Hepatocyte (in vitro differentiated cells): Measurements from ENCODE around the gene CDH4. TPM values are rescaled to one million over a fixed set of nuclear protein-coding genes. Genes with fewer than 3 reads are reported as not detected.

ENCODE experiments used
- DNase-seq: peaks from one replicate; pipeline ENCODE4 v3.0.0-alpha.2; 2016; ENCODE audit warnings: low spot score
- H2AFZ ChIP-seq: fragments of 200-600 bp; sonication (generic); 2 replicates; pipeline ENCODE4 v1.6.0; 2016; ENCODE audit warnings: antibody characterized with exemption, mild to moderate bottlenecking
- H3K27ac ChIP-seq: fragments of 200-600 bp; sonication (generic); 2 replicates; pipeline ENCODE4 v1.5.1; 2016; ENCODE audit warnings: mild to moderate bottlenecking
- H3K27me3 ChIP-seq: fragments of 200-600 bp; sonication (generic); 2 replicates; pipeline ENCODE4 v1.6.1; 2016
- H3K36me3 ChIP-seq: fragments of 200-600 bp; sonication (generic); replicated peaks from 2 replicates; pipeline ENCODE4 v1.5.1; 2016; ENCODE audit warnings: low read depth; ENCODE audit not compliant: insufficient read depth
- H3K4me1 ChIP-seq: fragments of 200-600 bp; sonication (generic); 2 replicates; pipeline ENCODE4 v1.5.1; 2016; ENCODE audit warnings: mild to moderate bottlenecking, moderate library complexity; ENCODE audit not compliant: insufficient read depth
- H3K4me2 ChIP-seq: fragments of 200-600 bp; sonication (generic); 2 replicates; pipeline ENCODE4 v1.6.0; 2016
- H3K4me3 ChIP-seq: fragments of 200-600 bp; sonication (generic); 2 replicates; pipeline ENCODE4 v1.5.1; 2016; ENCODE audit warnings: mild to moderate bottlenecking
- H3K79me2 ChIP-seq: fragments of 200-600 bp; sonication (generic); 2 replicates; pipeline ENCODE4 v1.6.0; 2017; ENCODE audit warnings: mild to moderate bottlenecking
- H3K9me2 ChIP-seq: fragments of 200-600 bp; sonication (generic); replicated peaks from 2 replicates; pipeline ENCODE4 v1.6.0; 2017; ENCODE audit warnings: mild to moderate bottlenecking; ENCODE audit not compliant: insufficient read depth
- H3K9me3 ChIP-seq: fragments of 200-600 bp; sonication (generic); 2 replicates; pipeline ENCODE4 v1.5.1; 2016; ENCODE audit warnings: low read depth, mild to moderate bottlenecking
- H4K20me1 ChIP-seq: fragments of 200-600 bp; sonication (generic); 2 replicates; pipeline ENCODE4 v1.6.0; 2016; ENCODE audit warnings: mild to moderate bottlenecking; ENCODE audit not compliant: insufficient read depth, poor library complexity, severe bottlenecking
- EZH2 ChIP-seq: fragments of 200-600 bp; sonication (generic); IDR thresholded peaks from 2 replicates; pipeline ENCODE4 v1.6.1; 2016; ENCODE audit warnings: antibody characterized with exemption, mild to moderate bottlenecking, borderline replicate concordance
- EZH2phosphoT487 ChIP-seq: fragments of 200-600 bp; sonication (generic); IDR thresholded peaks from one replicate; pipeline ENCODE4 v1.6.1; 2018; ENCODE audit warnings: antibody characterized with exemption, mild to moderate bottlenecking, low read depth, moderate library complexity; ENCODE audit not compliant: unreplicated experiment, severe bottlenecking
- WGBS: methylation state at CpG from one replicate; pipeline ENCODE4 v1.1.6; 2016; ENCODE audit warnings: low lambda C conversion rate; ENCODE audit errors: missing lambda C conversion rate; 5-methylcytosine and 5-hydroxymethylcytosine counted together
- polyA plus RNA-seq: library from polyadenylated mRNA; unstranded; fragments of >200 nt; fragmentation: Nextera tagmentation; extraction: Ambion mirVana; gene quantifications from 2 replicates; pipeline ENCODE4 v1.2.1, GENCODE V29; 2016
- total RNA-seq: library from RNA; depleted of rRNA; stranded (reverse); fragments of >200 nt; gene quantifications from 2 replicates; pipeline ENCODE4 v1.2.3, GENCODE V29; 2014
- TF ChIP-seq, protein P1 (sequence below): fragments of 200-600 bp; sonication (generic); IDR thresholded peaks from 2 replicates; pipeline ENCODE4 v1.5.1; 2016; ENCODE audit warnings: antibody characterized with exemption, mild to moderate bottlenecking; ENCODE audit not compliant: poor library complexity

Gene CDH4
- total and polyA plus RNA-seq, 2 experiments from 2014 or later: 0.53 to 0.73 TPM

DNA sequence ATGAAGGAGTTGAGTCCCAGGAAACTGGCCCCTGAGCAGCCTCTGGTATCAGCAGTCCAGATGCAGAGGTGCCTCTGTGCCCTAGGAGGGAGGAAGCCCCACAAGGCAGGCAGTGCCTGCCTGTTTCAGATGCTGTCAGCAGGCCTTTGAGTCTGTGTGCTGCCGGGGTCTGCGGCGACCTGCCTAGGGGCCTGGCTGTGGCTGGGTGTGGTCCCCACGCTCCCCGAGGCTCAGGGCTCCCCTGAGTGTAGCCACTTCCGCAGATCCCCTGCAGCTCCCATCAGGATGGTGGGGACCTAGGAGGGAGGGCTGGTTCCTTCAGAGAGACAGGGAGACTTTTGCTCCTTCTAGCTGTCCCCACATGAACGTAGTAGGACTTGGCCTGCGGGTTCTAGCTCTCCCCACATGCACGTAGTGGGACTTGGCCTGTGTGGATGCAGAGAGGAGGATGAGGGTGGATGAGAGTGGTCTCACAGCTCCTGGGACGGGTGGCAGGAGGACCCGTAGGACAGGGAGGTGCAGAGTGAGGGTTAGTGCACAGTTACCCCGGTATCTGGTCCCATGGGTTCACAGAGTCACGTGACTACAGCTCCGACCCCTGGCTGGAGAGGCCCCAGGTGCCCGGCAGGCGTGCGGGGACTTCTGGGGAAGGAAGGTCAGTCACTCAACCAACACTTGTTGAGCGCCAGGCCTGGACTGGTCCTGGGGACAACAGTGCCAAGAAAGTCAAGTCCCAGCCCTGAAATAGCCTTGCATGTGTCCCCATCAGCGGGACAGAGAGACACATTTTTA is 41.0 kb downstream of the CDH4 start:
- Histone ChIP-seq H2AFZ (no peak overlapping the region), H3K4me1 (no peaks in the 10 kb centered on the region), H3K27me3 (no peaks in the 10 kb centered on the region), H3K79me2 (no peaks in the 10 kb centered on the region), H3K4me3 (no peak overlapping the region), H4K20me1 (no peaks in the 10 kb centered on the region), H3K4me2 (no peak overlapping the region), H3K9me2 (no peaks in the 10 kb centered on the region), H3K36me3 (no peaks in the 10 kb centered on the region), H3K27ac (no peak overlapping the region), H3K9me3 (no peaks in the 10 kb centered on the region)
- TF ChIP-seq EZH2 (no peak), EZH2phosphoT487 (no peak)
- TF ChIP-seq, protein P1, sequence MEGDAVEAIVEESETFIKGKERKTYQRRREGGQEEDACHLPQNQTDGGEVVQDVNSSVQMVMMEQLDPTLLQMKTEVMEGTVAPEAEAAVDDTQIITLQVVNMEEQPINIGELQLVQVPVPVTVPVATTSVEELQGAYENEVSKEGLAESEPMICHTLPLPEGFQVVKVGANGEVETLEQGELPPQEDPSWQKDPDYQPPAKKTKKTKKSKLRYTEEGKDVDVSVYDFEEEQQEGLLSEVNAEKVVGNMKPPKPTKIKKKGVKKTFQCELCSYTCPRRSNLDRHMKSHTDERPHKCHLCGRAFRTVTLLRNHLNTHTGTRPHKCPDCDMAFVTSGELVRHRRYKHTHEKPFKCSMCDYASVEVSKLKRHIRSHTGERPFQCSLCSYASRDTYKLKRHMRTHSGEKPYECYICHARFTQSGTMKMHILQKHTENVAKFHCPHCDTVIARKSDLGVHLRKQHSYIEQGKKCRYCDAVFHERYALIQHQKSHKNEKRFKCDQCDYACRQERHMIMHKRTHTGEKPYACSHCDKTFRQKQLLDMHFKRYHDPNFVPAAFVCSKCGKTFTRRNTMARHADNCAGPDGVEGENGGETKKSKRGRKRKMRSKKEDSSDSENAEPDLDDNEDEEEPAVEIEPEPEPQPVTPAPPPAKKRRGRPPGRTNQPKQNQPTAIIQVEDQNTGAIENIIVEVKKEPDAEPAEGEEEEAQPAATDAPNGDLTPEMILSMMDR: no peak
- 91% methylated on average over 19 of the region's 19 CpGs for WGBS
- DNase-seq: no peak

DNA sequence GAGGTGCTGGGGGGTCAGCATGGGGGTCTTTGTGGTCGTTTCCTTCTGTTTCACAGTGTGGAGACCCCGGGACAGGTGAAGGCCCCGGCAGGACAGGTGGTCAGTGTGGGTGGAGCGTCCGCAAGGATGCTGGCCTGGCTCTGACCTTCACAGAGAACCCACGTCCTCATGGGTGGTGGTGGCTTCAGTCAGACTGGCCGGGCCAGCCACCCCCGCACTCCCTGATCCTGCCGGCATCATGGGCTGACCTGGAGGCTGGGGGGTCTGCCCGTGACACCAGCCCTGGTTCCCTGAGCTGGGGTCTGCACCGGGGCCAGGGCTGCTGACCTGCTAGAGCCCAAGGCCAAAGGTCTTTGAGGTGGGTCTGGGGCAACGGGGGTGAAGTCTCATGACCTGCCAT is 41.9 kb downstream of the CDH4 start:
- Histone ChIP-seq H4K20me1 (no peaks in the 10 kb centered on the region), H3K79me2 (no peaks in the 10 kb centered on the region), H3K9me3 (no peaks in the 10 kb centered on the region), H3K9me2 (no peaks in the 10 kb centered on the region), H2AFZ (no peak overlapping the region), H3K4me3 (no peak overlapping the region), H3K4me1 (no peaks in the 10 kb centered on the region), H3K27me3 (no peaks in the 10 kb centered on the region), H3K27ac (no peak overlapping the region), H3K4me2 (no peak overlapping the region), H3K36me3 (no peaks in the 10 kb centered on the region)
- whole genome bisulfite sequencing: 89% methylated on average over 12 of the region's 12 CpGs
- DNase-seq: no peak
- TF ChIP-seq, protein P1: no peak
- TF ChIP-seq EZH2phosphoT487 (no peak), EZH2 (no peak)

- H3K4me1 ChIP-seq: no peaks in the 10 kb centered on the region
- H3K79me2 ChIP-seq: no peaks in the 10 kb centered on the region
- no peaks in the 10 kb centered on the region for H3K9me2 ChIP-seq
- H3K27me3 ChIP-seq: no peaks in the 10 kb centered on the region
- no peak overlapping the region for H3K4me2 ChIP-seq
- TF ChIP-seq, protein P1: no peak
- TF ChIP-seq EZH2 (no peak), EZH2phosphoT487 (no peak)
- H2AFZ ChIP-seq: no peak overlapping the region
- H3K9me3 ChIP-seq: no peaks in the 10 kb centered on the region
- 86% methylated on average over 13 of the region's 13 CpGs for WGBS
- H3K27ac ChIP-seq: no peak overlapping the region
- no peaks in the 10 kb centered on the region for H4K20me1 ChIP-seq
- no peak for DNase-seq
- H3K4me3 ChIP-seq: no peak overlapping the region
- no peaks in the 10 kb centered on the region for H3K36me3 ChIP-seq
These were observed 43.2 kb downstream of the CDH4 start for GRCh38 chr20:61295249-61295648.
